Activated CD4-positive, alpha-beta T cell treated with anti-CD3 and anti-CD28 coated beads for 24 hours (primary cell): ENCODE data around the gene BSN.

Experiments used
- DNase-seq, 2 donors: peaks; one replicate each; pipeline ENCODE4 v3.0.0-alpha.2; 2020; ENCODE audit warnings: low read depth in 2 of 2

The BSN gene

GRCh38 chr3:49654955-49655556, 100.8 kb downstream of the BSN start:
- DNase-seq: no peak

DNA sequence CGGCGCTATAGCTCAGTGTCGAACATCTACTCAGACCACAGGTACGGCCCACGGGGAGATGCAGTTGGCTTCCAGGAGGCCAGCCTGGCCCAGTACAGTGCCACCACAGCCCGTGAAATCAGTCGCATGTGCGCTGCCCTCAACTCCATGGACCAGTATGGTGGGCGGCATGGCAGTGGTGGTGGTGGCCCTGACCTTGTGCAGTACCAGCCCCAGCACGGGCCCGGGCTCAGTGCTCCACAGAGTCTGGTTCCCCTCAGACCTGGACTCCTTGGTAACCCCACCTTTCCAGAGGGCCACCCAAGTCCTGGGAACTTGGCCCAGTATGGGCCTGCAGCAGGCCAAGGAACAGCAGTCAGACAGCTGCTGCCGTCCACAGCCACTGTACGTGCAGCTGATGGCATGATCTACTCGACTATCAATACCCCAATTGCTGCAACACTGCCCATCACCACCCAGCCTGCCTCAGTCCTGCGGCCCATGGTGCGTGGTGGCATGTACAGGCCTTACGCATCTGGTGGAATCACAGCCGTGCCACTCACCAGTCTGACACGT, 101.5 kb downstream of the BSN start:
- DNase-seq: no peak

GRCh38 chr3:49656541-49657112, 102.3 kb downstream of the BSN start:
- no peak for DNase-seq

DNA sequence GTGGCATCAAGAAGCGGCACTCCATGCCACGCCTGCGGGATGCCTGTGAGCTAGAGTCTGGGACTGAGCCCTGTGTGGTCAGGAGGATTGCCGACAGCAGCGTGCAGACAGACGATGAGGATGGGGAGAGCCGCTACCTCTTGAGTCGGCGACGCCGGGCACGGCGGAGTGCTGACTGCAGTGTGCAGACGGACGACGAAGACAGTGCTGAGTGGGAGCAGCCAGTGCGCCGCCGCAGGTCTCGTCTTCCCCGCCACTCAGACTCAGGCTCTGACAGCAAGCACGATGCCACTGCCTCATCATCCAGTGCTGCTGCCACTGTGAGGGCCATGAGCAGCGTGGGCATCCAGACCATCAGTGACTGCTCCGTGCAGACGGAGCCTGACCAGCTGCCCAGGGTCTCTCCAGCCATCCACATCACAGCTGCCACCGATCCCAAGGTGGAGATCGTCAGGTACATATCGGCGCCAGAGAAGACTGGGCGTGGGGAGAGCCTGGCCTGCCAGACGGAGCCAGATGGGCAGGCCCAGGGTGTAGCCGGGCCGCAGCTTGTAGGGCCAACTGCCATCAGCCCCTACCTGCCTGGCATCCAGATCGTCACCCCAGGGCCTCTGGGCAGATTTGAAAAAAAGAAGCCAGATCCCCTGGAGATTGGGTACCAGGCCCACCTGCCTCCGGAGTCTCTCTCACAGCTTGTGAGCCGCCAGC, 103.1 kb downstream of the BSN start:
- no peak for DNase-seq

- DNase-seq: no peak
These were observed 104.4 kb downstream of the BSN start for GRCh38 chr3:49658711-49659110.

DNA sequence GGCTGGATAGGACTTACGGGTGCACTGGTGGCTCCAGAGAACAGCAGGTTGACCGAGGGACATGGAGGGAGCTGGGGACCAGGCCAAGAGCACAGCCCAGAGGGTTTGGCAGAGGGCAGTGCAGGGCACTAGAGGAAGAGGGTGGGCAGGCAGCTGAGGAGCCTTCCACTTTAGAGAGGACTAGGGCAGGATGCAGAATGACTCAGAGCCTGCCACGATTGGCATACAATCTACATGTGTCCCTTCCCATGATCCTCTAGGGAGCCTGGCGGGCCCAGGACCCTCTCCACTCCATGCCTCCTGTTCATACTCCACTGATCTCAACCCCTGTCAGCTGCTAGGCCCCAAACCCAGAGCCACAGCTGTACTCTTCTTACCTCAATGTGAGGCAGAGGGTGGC, 105.5 kb downstream of the BSN start:
- no peak for DNase-seq

DNA sequence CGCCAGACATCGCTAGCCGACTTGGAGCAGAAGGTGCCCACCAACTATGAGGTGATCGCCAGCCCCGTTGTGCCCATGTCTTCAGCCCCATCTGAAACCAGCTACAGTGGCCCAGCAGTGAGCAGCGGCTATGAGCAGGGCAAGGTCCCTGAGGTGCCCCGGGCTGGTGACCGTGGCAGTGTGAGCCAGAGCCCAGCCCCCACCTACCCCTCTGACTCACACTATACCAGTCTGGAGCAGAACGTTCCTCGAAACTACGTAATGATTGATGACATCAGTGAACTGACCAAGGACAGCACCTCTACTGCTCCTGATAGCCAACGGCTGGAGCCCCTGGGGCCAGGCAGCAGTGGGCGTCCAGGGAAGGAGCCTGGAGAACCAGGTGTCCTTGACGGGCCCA, 107.0 kb downstream of the BSN start:
- DNase-seq: no peak

- DNase-seq: no peak
These were observed 107.7 kb downstream of the BSN start for GRCh38 chr3:49662021-49662420.

DNA sequence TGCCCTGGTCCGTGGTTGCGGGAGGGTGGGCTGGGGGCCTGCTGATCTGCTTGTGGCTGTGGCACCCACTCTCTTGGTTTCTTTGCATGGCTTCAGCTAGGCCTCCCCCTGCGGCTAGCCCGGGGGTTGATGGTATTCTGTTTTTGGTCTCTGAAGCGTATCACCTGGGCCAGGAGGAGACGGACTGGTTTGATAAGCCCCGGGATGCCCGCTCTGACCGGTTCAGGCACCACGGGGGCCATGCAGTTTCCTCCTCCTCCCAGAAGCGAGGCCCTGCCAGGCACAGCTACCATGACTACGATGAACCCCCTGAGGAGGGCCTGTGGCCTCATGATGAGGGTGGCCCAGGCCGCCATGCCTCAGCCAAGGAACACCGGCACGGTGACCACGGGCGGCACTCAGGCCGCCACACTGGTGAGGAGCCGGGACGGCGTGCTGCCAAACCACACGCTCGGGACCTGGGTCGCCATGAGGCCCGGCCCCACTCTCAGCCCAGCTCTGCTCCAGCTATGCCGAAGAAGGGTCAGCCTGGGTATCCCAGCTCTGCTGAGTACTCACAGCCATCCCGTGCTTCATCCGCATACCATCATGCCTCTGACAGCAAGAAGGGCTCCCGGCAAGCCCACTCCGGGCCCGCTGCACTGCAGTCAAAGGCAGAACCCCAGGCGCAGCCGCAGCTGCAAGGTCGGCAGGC, 108.6 kb downstream of the BSN start:
- DNase-seq: no peak

DNA sequence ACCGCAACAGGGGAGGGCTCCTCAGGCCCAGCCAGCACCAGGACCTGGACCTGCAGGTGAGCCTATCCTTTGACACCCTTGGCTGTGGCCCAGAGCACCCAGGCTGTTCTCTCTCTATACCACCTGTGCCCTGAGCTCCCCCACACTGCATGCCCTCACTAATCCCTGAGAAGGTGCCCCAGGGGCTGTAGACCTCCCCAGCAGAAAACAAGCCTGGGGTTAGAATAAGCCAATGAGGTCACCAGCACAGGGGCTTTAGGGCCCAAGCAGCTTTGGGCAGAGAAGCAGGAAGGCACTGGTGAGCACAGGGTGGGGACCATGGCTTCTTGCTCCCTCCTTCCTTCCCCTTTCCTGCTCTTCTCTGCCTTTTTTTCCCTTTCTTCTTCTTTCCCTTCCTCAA, 109.6 kb downstream of the BSN start:
- DNase-seq: no peak

DNA sequence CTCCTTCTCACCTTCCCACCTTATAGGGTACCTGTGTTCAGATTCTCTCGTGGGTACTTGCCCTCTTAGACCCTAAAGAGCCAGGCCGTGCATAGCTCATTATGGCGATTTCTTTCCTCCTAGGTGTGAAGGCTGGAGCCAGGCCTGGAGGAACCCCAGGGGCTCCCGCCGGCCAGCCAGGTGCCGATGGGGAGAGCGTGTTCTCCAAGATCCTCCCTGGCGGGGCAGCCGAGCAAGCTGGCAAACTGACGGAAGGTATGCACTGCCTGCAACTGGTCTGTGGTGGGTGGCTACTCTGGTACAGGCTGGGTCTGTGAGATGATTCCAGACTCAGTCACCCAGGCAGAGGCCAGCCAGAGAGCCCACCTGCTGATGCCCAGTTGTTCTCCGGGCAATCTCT, 110.0 kb downstream of the BSN start:
- DNase-seq: no peak

DNA sequence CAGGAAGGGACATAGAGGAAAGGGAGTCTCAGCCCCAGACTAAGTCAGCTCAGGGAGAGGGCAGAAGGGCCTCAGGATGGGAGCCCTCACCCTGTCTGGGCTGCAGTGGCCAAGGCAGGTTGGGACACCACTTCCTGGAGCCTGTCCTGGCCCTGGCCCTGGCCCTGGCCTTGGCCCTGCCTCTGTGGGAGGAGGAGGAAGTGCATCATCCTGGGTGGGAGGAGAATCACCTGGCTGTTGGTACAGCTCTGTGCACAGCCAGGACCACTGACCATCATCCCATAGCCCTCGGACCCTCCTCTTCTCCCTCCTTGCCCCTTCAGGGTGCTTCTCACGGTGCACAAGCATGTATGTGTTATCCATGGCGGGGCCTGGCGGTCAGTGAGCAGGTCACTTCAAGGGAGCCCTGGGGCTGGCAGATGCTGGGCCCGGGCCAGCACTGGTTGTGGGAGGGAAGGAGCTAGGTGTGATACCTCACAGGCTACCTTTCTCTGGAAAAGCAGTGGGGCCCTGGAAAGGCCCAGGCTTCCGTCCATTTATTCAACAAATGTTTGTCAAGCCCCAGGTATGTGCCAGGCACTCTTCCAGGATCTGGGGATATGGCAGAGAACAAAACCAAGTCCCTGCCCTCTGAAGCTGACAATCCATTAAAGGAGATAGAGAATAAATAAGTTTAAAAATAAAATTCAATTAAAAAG, 111.7 kb downstream of the BSN start:
- DNase-seq: no peak

DNA sequence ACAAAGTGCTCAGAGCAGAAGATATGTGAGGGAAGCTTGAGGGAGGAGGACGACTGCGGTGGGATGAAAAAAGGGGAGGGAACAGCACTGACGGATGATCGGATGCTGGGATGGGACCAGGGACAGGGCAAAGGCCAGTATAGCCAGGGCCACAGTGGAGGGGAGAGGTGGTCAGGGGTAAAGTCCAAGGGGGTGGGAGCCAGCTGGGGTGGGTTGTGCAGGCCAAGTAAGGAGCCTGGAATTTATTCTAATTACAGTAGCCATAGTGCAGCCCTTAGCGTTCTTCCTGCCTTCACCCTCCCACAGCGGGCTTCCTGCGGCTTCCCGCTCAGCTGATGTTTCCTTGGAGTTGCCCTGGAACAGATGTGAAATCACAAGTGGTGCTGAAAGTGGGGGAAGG, 112.3 kb downstream of the BSN start:
- DNase-seq: no peak

DNA sequence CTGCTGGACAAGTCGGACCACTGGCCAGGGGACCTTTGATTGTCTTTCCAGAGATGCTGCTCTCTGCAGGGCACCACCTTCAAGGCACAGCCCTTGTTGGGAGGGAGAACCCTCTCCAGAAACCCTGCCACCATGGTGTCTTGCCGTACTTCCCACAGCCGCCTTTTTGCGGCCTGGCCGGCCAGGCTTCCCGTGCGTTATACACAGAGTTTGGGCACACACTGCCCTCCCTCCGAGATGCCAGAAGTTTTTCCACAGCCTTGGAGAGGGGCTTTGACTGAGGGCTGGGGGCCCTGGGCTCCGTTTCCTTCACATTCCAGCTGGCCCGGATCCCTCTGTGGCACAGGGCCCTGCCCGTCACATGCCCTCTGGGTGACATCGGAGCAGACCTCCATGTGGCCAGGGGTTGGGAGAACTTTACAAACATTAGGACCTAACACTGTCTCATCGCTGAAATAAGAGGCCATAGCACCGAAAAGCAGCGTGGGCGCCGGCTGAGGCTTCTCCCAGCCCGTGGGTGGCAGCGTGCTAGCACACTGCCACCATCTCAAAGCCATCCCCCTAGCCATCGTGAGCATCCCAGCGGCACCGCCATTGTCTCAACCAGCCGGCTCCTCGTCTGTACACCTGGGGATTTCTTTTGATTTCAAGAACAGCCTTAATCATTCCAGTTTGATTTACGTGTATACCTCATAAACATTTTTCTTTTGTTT, 113.6 kb downstream of the BSN start:
- DNase-seq: no peak

GRCh38 chr3:49668414-49668797, 114.1 kb downstream of the BSN start:
- no peak for DNase-seq

DNA sequence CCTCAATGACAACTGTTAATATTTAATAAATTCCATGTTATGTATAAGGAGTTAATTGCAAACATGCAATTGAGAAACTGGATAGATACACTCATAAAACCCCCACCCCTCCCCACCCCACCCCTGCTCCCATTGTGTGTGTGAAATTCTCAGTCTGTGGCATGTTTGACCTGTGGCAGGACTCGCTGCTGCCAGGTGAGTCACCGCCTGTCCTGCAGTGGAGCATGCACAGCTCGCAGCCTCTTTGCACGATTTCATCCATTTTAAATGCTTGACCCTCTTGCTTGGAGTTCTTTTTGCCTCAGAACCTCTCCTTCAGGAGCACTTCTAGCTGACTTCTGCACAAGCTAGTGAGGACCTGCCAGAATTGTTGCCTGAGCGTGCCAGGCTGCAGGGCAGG, 114.6 kb downstream of the BSN start:
- no peak for DNase-seq

DNA sequence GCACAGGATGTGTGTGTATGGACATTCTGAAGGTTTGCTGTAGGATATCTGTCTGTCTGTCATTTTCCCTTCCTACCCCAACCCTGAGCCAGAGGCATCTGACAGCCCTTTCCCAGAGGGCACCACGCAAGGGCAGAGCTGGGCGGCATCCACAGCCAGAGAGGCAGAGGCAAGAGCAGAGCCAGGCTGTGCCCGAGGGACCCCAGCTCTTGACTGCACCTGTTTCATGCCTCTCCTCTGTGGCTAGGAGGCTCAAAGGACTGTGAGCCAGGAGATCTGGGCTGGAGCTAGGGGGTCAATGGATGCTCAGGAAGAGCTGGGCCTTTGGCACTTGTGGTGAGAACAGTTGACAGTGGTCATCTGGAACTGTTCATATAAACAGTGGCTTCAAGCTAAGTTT, 115.1 kb downstream of the BSN start:
- no peak for DNase-seq

DNA sequence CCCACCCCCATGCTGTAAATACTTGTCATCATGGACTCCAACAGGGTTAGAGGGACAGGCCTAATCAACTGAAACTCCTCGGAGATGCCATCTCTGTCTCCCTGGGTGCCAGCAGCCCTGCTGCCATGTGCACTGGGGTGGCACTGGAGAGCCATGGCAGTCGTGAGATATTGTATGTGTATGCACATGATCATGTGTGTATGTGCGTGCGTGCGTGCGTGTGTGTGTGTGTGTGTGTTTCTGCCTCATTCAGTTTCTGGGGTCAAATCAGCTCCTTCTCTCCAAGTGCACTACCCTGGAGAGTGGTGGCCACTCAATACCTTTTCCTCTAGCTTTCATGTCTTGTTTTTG, 116.6 kb downstream of the BSN start:
- DNase-seq: no peak

DNA sequence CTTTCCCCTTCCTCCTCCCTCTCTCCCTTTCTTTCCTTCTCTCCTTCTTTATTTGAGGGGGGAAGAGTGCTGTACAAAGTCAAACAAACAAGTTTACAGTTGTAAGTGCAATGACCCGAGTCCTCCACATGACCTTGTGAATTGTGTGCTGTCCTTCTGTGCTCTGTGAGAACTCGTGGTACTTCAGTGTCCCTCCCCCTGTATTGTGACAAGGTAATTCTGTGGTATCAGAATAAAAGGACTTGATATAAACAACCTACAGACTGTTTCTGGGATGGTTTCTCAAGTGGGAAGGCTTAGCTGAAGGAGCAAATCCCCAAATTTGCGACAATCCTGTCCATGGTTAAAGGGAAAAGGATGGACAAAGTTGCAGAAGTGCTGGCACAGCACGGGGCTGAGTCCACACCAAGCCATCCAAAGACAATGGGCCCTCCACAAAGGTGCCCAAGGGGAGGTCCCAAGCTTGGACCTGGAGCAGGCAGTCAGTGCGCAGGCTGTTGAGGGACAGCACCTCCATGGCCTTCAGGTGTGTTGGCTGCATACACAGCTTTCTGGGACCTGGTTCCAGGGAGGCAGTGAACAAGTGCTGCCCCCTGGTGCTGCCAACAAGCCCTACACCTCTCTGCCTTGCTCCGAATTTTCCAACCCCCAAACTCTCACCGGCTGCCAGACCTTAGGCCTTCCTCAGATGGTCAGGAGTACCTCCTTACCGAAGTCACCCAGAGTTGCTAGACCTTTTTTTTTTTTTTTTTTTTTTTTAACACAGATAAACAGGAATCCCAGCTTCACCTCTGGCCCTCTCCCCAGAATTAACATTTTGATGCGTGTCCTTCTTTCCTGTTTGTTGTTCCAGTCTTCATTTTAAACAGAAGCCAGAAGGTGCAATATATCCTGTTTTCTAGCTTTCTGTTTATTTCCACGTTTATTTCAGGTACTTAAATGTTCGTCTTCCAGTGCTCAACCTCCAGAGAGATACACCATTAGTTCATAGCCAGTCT, 117.3 kb downstream of the BSN start:
- DNase-seq: peak; percentile 67 to 68

GRCh38 chr3:49673121-49673714, 118.9 kb downstream of the BSN start:
- DNase-seq: peak in 1 of 2 donors; percentile 30
